Neural cell (in vitro differentiated cells): ENCODE measurements around the gene SDF4. TPM values are rescaled to one million over a fixed set of nuclear protein-coding genes. Genes with fewer than 3 reads are reported as not detected.

ENCODE experiments used
- H2AFZ ChIP-seq: fragments of 200-600, 300-800 bp; sonication (generic), shearing (Covaris generic); 2 replicates; pipeline ENCODE4 v1.6.0; 2014; ENCODE audit warnings: low read depth, mild to moderate bottlenecking, antibody characterized with exemption, low read length, moderate library complexity
- H3F3A ChIP-seq: fragments of 200-600 bp; shearing (Covaris generic); 2 replicates; pipeline ENCODE4 v1.6.1; 2016; ENCODE audit warnings: mild to moderate bottlenecking, moderate library complexity, mixed read lengths, antibody characterized with exemption, low read length; ENCODE audit not compliant: insufficient read depth, poor library complexity, severe bottlenecking
- H3K27ac ChIP-seq: fragments of 200-600, 300-800 bp; sonication (generic), shearing (Covaris generic); 2 replicates; pipeline ENCODE4 v1.5.1; 2014; ENCODE audit warnings: mild to moderate bottlenecking, low read length, moderate library complexity
- H3K27me3 ChIP-seq: fragments of 300-800, 200-600 bp; sonication (generic), shearing (Covaris generic); 2 replicates; pipeline ENCODE4 v1.6.0; 2014; ENCODE audit warnings: mild to moderate bottlenecking, low read depth, low read length, moderate library complexity; ENCODE audit not compliant: insufficient read depth
- H3K36me3 ChIP-seq: fragments of 300-800, 200-600 bp; sonication (generic), shearing (Covaris generic); 2 replicates; pipeline ENCODE4 v1.5.1; 2014; ENCODE audit warnings: mild to moderate bottlenecking, antibody characterized with exemption, low read length, moderate library complexity; ENCODE audit not compliant: insufficient read depth
- H3K4me2 ChIP-seq: fragments of 300-800, 200-600 bp; sonication (generic), shearing (Covaris generic); 2 replicates; pipeline ENCODE4 v1.6.0; 2014; ENCODE audit warnings: mild to moderate bottlenecking, low read length
- H3K4me3 ChIP-seq: fragments of 300-800, 200-600 bp; sonication (generic), shearing (Covaris generic); 2 replicates; pipeline ENCODE4 v1.5.1; 2014; ENCODE audit warnings: mild to moderate bottlenecking, low read length, moderate library complexity
- H3K79me2 ChIP-seq: fragments of 200-600 bp; shearing (Covaris generic); replicated peaks from 2 replicates; pipeline ENCODE4 v1.6.0; 2014; ENCODE audit warnings: mild to moderate bottlenecking, low read length, moderate library complexity; ENCODE audit not compliant: insufficient read depth
- H3K9ac ChIP-seq: fragments of 300-800, 200-600 bp; sonication (generic), shearing (Covaris generic); 2 replicates; pipeline ENCODE4 v1.6.1; 2016; ENCODE audit warnings: mild to moderate bottlenecking, low read length, mixed read lengths
- H3K9me2 ChIP-seq: fragments of 200-600 bp; shearing (Covaris generic); 2 replicates; pipeline ENCODE4 v1.6.1; 2016; ENCODE audit warnings: mild to moderate bottlenecking, low read length, mixed read lengths; ENCODE audit not compliant: insufficient read depth
- H3K9me3 ChIP-seq: fragments of 200-600, 300-800 bp; sonication (generic), shearing (Covaris generic); 2 replicates; pipeline ENCODE4 v1.6.1; 2016; ENCODE audit warnings: mild to moderate bottlenecking, mixed run types, low read length, moderate library complexity, mixed read lengths
- H4K20me1 ChIP-seq: fragments of 200-600 bp; shearing (Covaris generic); 2 replicates; pipeline ENCODE4 v1.6.1; 2016; ENCODE audit warnings: mild to moderate bottlenecking, mixed run types; ENCODE audit not compliant: insufficient read depth
- EP300 ChIP-seq: fragments of 450-650 bp; conservative IDR thresholded peaks from 2 replicates; pipeline ENCODE4 v1.6.1; 2014; ENCODE audit warnings: antibody characterized with exemption, mild to moderate bottlenecking, moderate library complexity; ENCODE audit not compliant: poor library complexity, severe bottlenecking
- EZH2 ChIP-seq: fragments of 200-600, 300-800 bp; shearing (Covaris generic), sonication (generic); IDR thresholded peaks from 2 replicates; pipeline ENCODE4 v1.6.1; 2014; ENCODE audit warnings: antibody characterized with exemption, low read length, borderline replicate concordance, mild to moderate bottlenecking; ENCODE audit not compliant: insufficient read depth, poor library complexity, severe bottlenecking
- MXI1 ChIP-seq: fragments of 450-650 bp; conservative IDR thresholded peaks from 2 replicates; pipeline ENCODE4 v1.6.1; 2014; ENCODE audit warnings: antibody characterized with exemption, mild to moderate bottlenecking; ENCODE audit not compliant: poor library complexity, severe bottlenecking
- POLR2AphosphoS5 ChIP-seq: IDR thresholded peaks from 2 replicates; pipeline ENCODE4 v1.6.1; 2012
- RAD21 ChIP-seq: fragments of 450-650 bp; conservative IDR thresholded peaks from 2 replicates; pipeline ENCODE4 v1.6.1; 2014; ENCODE audit warnings: antibody characterized with exemption, mild to moderate bottlenecking, moderate library complexity
- REST ChIP-seq: IDR thresholded peaks from 2 replicates; pipeline ENCODE4 v1.6.1; 2012; ENCODE audit warnings: borderline replicate concordance
- SMC3 ChIP-seq: fragments of 450-650 bp; conservative IDR thresholded peaks from 2 replicates; pipeline ENCODE4 v1.6.1; 2014; ENCODE audit warnings: antibody characterized with exemption, mild to moderate bottlenecking, moderate library complexity; ENCODE audit not compliant: poor library complexity
- TAF1 ChIP-seq: IDR thresholded peaks from 2 replicates; pipeline ENCODE4 v1.6.1; 2012; ENCODE audit warnings: low read depth
- polyA plus RNA-seq: library from polyadenylated mRNA; depleted of rRNA; stranded (reverse); fragments of >200 nt; gene quantifications from 2 replicates; pipeline ENCODE4 v1.2.3, GENCODE V29; 2014
- TF ChIP-seq, protein P1 (sequence below): fragments of 450-650 bp; IDR thresholded peaks from 2 replicates; pipeline ENCODE4 v1.5.1; 2014; ENCODE audit warnings: antibody characterized with exemption, mild to moderate bottlenecking, moderate library complexity; ENCODE audit not compliant: poor library complexity, severe bottlenecking

Gene SDF4
- polyA plus RNA-seq, 1 donor from 2014 or later: 91.2 TPM

- Histone ChIP-seq H3K27me3 (peaks cover 23% of the 10 kb centered on the region), H4K20me1 (no peaks in the 10 kb centered on the region), H3K9ac (no peak overlapping the region), H3K9me2 (no peaks in the 10 kb centered on the region), H3K4me3 (no peak overlapping the region), H3K27ac (no peak overlapping the region), H3F3A (no peaks in the 10 kb centered on the region), H2AFZ (no peak overlapping the region), H3K9me3 (no peaks in the 10 kb centered on the region), H3K36me3 (no peaks in the 10 kb centered on the region), H3K4me2 (no peak overlapping the region), H3K79me2 (no peaks in the 10 kb centered on the region)
- TF ChIP-seq POLR2AphosphoS5 (no peak), EP300 (no peak), MXI1 (no peak), EZH2 (no peak), RAD21 (no peak), REST (no peak)
- TF ChIP-seq, protein P1, sequence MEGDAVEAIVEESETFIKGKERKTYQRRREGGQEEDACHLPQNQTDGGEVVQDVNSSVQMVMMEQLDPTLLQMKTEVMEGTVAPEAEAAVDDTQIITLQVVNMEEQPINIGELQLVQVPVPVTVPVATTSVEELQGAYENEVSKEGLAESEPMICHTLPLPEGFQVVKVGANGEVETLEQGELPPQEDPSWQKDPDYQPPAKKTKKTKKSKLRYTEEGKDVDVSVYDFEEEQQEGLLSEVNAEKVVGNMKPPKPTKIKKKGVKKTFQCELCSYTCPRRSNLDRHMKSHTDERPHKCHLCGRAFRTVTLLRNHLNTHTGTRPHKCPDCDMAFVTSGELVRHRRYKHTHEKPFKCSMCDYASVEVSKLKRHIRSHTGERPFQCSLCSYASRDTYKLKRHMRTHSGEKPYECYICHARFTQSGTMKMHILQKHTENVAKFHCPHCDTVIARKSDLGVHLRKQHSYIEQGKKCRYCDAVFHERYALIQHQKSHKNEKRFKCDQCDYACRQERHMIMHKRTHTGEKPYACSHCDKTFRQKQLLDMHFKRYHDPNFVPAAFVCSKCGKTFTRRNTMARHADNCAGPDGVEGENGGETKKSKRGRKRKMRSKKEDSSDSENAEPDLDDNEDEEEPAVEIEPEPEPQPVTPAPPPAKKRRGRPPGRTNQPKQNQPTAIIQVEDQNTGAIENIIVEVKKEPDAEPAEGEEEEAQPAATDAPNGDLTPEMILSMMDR: no peak
These were observed 24.8 kb downstream of the SDF4 start for GRCh38 chr1:1206966-1207531.

DNA sequence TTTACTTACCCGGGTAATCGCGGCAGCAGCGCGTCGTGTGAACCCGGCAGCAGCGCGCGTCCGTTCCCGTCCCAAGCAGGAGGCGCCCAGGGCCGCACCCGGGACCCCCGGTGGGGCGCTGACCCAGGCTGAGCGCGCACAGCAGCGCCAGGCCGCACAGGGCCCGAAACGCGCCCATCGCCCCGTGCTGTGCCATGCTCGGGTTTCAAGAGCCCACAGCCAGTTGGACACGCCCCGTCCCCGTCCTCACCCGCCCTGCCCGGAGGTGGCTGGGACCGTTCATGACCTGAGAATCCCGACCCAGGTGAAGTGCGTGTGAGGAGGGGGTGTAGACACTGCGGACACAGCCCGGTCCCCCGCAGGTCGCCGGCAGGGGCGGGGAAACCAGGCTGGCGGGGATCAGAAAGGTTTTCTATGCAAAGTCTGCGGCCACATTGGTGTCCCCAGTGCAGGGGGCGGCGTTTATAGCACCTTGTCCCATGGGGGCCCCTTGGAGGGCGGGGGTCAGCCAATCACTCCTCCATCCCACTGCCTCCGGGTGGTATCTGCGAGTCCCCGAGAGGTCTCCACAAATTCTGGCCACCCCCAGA lies 25.3 kb downstream of the SDF4 start, which contains the start of gene TNFRSF18:
TSS of gene TNFRSF18 (minus strand) at position 217 of the 590 bp plus-strand sequence. CDS start at position 196, 21 bp downstream.
- Histone ChIP-seq H2AFZ (no peak within 1 kb of the TSS), H3K36me3 (no peaks in the 10 kb centered on the region), H3K4me2 (no peak within 1 kb of the TSS), H3K9ac (no peak within 1 kb of the TSS), H4K20me1 (no peaks in the 10 kb centered on the region), H3F3A (no peaks in the 10 kb centered on the region), H3K79me2 (no peaks in the 10 kb centered on the region), H3K9me2 (no peaks in the 10 kb centered on the region), H3K4me3 (no peak within 1 kb of the TSS), H3K27me3 (peaks cover 23% of the 10 kb centered on the region), H3K27ac (no peak within 1 kb of the TSS), H3K9me3 (no peaks in the 10 kb centered on the region)
- TF ChIP-seq, protein P1: no peak
- TF ChIP-seq SMC3 (no peak), TAF1 (no peak), POLR2AphosphoS5 (no peak), RAD21 (no peak), EZH2 (no peak), EP300 (no peak), MXI1 (no peak), REST (no peak)
